Esophagus squamous epithelium (tissue), 5 donors: Measurements from ENCODE around the gene EEF1G. TPM values are rescaled to one million over a fixed set of nuclear protein-coding genes. Genes with fewer than 3 reads are reported as not detected.

Experiments
- DNase-seq: peaks from one replicate; lab custom pipeline; 2025; lab: John Stamatoyannopoulos, UW
- H3K27ac ChIP-seq, 4 donors: fragments of 200-600 bp; sonication (generic); one replicate each; pipeline ENCODE4 v1.5.1; 2016 to 2019; ENCODE audit warnings: mild to moderate bottlenecking in 1 of 4
- H3K27me3 ChIP-seq, 4 donors: fragments of 200-600 bp; sonication (generic); 1 replicate in 3 of 4; 2 replicates in 1 of 4; pipeline versions ENCODE4 v1.5.1 to v1.6.0; 2017 to 2021; ENCODE audit warnings: antibody characterized with exemption in 1 of 4
- H3K36me3 ChIP-seq, 3 donors: fragments of 200-600 bp; sonication (generic); one replicate each; pipeline ENCODE4 v1.5.1; 2016 to 2019
- H3K4me1 ChIP-seq, 3 donors: fragments of 200-600 bp; sonication (generic); one replicate each; pipeline ENCODE4 v1.5.1; 2017 to 2019
- H3K4me3 ChIP-seq, 4 donors: fragments of 200-600 bp; sonication (generic); 1 replicate in 3 of 4; 2 replicates in 1 of 4; pipeline ENCODE4 v1.5.1; 2016 to 2019; ENCODE audit warnings: mild to moderate bottlenecking in 2 of 4, moderate library complexity in 1 of 4
- H3K9me3 ChIP-seq, 3 donors: fragments of 200-600 bp; sonication (generic); one replicate each; pipeline ENCODE4 v1.5.1; 2016 to 2019
- POLR2A ChIP-seq, 4 donors: fragments of 450-650 bp; IDR thresholded peaks; one replicate each; pipeline ENCODE4 v1.6.1; 2017; ENCODE audit warnings: antibody characterized with exemption in 4 of 4, mild to moderate bottlenecking in 4 of 4, moderate library complexity in 3 of 4
- WGBS, 2 donors: methylation state at CpG; one replicate each; pipeline ENCODE4 v1.1.5; 2018; 5-methylcytosine and 5-hydroxymethylcytosine counted together
- intact Hi-C: fragments of 100-400 bp; cut with DNase I; formaldehyde crosslinking; loops from one replicate; pipeline ENCODE4 v1.15.0; 2022
- total RNA-seq, 4 donors: library from RNA; depleted of rRNA; stranded (reverse); fragments of >200 nt; gene quantifications; one replicate each; pipeline ENCODE4 v1.1.0, GENCODE V29; 2016
- TF ChIP-seq, protein P1 (sequence below), 6 experiments: fragments of 450-650 bp in 4 of 6; fragments of 200-600 bp in 2 of 6; sonication (generic) in 2 of 6; IDR thresholded peaks; one replicate each; pipeline ENCODE4 v1.5.1; 2016 to 2019; ENCODE audit warnings: antibody characterized with exemption in 6 of 6, mild to moderate bottlenecking in 4 of 6, moderate library complexity in 4 of 6
- donor health status: DM: yes; HTN: yes; CAD: no.

The EEF1G gene
- total RNA-seq, 4 donors from 2014 or later = 1,144 to 2,095 (median 1,685) TPM

DNA sequence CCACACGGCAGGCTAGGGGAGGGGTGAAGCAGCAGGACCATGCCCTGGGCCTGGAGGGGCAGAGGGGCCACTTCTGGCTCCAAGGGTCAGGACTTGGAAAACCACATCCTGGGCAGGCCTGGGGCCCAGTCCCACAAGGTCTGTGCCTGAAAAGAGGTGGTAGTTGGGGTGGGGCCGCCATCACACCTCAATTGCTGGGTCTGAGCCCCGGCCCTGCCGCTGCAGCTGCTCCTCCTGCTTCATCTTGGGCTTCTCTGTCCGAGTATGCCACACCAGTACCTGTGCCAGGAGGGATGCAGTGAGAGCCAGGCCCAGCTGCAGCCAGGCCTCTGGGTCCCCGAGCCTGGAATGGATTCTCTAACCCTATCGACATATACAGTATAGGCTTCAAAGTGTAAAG is 41.8 kb upstream of the EEF1G start:
- DNase-seq = no peak
- Histone ChIP-seq H3K4me3 (no peak overlapping the region), H3K36me3 (peaks cover 10 to 43% (median 12%) of the 10 kb centered on the region in 3 donors), H3K9me3 (no peaks in the 10 kb centered on the region), H3K4me1 (peaks cover 24 to 60% (median 41%) of the 10 kb centered on the region in 3 donors), H3K27me3 (no peaks in the 10 kb centered on the region), H3K27ac (peak overlapping the region in 1 of 4 donors; percentile 92)
- 88 to 100% methylated on average over 2 of the region's 7 CpGs for WGBS, 2 donors
- intact Hi-C loops = no loop called here
- TF ChIP-seq, protein P1, sequence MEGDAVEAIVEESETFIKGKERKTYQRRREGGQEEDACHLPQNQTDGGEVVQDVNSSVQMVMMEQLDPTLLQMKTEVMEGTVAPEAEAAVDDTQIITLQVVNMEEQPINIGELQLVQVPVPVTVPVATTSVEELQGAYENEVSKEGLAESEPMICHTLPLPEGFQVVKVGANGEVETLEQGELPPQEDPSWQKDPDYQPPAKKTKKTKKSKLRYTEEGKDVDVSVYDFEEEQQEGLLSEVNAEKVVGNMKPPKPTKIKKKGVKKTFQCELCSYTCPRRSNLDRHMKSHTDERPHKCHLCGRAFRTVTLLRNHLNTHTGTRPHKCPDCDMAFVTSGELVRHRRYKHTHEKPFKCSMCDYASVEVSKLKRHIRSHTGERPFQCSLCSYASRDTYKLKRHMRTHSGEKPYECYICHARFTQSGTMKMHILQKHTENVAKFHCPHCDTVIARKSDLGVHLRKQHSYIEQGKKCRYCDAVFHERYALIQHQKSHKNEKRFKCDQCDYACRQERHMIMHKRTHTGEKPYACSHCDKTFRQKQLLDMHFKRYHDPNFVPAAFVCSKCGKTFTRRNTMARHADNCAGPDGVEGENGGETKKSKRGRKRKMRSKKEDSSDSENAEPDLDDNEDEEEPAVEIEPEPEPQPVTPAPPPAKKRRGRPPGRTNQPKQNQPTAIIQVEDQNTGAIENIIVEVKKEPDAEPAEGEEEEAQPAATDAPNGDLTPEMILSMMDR (IDR thresholded peaks at IDR 0.05) = no peak
- no peak for TF ChIP-seq POLR2A (IDR thresholded peaks at IDR 0.05)

DNA sequence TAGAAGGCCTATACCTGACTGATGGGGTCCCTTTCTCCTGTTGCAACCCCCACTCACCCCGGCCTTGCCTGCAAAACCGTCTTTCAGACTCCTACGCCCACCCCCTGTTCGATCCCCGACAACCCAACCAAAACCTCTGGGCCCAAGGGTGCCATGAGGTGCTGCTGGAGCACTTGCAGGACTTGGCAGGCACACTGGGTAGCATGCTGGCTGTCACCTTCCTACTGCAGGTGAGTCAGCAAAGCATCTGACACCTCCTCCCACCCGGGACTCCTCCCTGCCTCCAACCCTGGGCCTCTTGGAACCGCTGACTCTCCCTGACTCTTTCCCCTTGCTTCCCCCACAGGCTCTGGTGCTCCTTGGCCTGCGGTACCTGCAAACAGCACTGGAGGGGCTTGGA is 40.6 kb upstream of the EEF1G start:
- Histone ChIP-seq H3K27ac (peak overlapping the region; percentile 92 to 98 (median 94)), H3K4me3 (no peak overlapping the region), H3K4me1 (peaks cover 20 to 52% (median 38%) of the 10 kb centered on the region in 3 donors), H3K36me3 (peaks cover 12 to 55% (median 15%) of the 10 kb centered on the region in 3 donors), H3K9me3 (no peaks in the 10 kb centered on the region), H3K27me3 (no peaks in the 10 kb centered on the region)
- intact Hi-C loops = no loop called here
- TF ChIP-seq, protein P1 (IDR thresholded peaks at IDR 0.05) = no peak
- no peak for TF ChIP-seq POLR2A (IDR thresholded peaks at IDR 0.05)
- no peak for DNase-seq
- 42 to 45% methylated on average over 7 to 8 of the region's 8 CpGs for WGBS, 2 donors

DNA sequence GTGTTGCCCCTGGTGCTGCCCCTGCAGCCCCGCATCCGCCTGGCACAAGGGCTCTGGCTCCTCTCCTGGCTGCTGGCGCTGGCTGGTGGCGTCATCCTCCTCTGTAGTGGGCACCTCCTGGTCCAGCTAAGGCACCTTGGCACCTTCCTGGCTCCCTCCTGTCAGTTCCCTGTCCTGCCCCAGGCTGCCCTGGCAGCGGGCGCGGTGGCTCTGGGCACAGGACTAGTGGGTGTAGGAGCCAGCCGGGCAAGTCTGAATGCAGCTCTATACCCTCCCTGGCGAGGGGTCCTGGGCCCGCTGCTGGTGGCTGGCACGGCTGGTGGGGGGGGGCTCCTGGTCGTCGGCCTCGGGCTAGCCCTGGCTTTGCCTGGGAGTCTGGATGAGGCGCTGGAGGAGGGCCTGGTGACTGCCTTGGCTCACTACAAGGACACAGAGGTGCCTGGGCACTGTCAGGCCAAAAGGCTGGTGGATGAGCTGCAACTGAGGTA is 39.6 kb upstream of the EEF1G start:
- H3K9me3 ChIP-seq = no peaks in the 10 kb centered on the region
- intact Hi-C loops = no loop called here
- no CpG with 5 or more reads among the region's 15 CpGs for WGBS, 2 donors
- H3K36me3 ChIP-seq = peaks cover 12 to 65% (median 15%) of the 10 kb centered on the region in 3 donors
- no peaks in the 10 kb centered on the region for H3K27me3 ChIP-seq
- TF ChIP-seq POLR2A (IDR thresholded peaks at IDR 0.05) = no peak
- TF ChIP-seq, protein P1 (IDR thresholded peaks at IDR 0.05) = no peak
- H3K4me1 ChIP-seq = peaks cover 18 to 46% (median 35%) of the 10 kb centered on the region in 3 donors
- no peak for DNase-seq
- H3K4me3 ChIP-seq = peak overlapping the region in 3 of 4 donors; percentile 73 to 80 (median 77)
- H3K27ac ChIP-seq = peak overlapping the region; percentile 92 to 98 (median 94)

GRCh38 chr11:62612366-62613290 is 38.9 kb upstream of the EEF1G start, which contains the start of the genes EML3 and ROM1:
TSS of gene EML3 (minus strand) at chr11:62612775. CDS start at chr11:62612457, 318 bp downstream.
TSS of gene ROM1 (plus strand) at chr11:62613257. CDS start at chr11:62613282, 25 bp downstream.
- Histone ChIP-seq H3K4me3 (peak within 1 kb of the TSS; percentile 64 to 80 (median 75)), H3K27ac (peak within 1 kb of the TSS; percentile 92 to 98 (median 94)), H3K27me3 (no peaks in the 10 kb centered on the region), H3K4me1 (peaks cover 18 to 53% (median 35%) of the 10 kb centered on the region in 3 donors), H3K36me3 (peaks cover 12 to 69% (median 15%) of the 10 kb centered on the region in 3 donors), H3K9me3 (no peaks in the 10 kb centered on the region)
- 0 to 2% methylated on average over 1 to 7 of the region's 91 CpGs for WGBS, 2 donors
- intact Hi-C loops = no loop called here
- peak in 1 of 4 donors; percentile 29 for TF ChIP-seq POLR2A (IDR thresholded peaks at IDR 0.05)
- TF ChIP-seq, protein P1 (IDR thresholded peaks at IDR 0.05) = peak; percentile 73 to 98 (median 93)
- DNase-seq = peak; percentile 58
